ENCODE data around the gene PRR7.

The PRR7 gene

GRCh38 chr5:177452688-177453638 is 6.3 kb downstream of the PRR7 start:
- DNase-seq (ENCODE audit: low read depth): no peak

GRCh38 chr5:177453852-177454396 is 7.3 kb downstream of the PRR7 start:
- DNase-seq (ENCODE audit: low read depth): no peak

GRCh38 chr5:177454397-177455035 is 7.9 kb downstream of the PRR7 start:
- peak; percentile 91 for DNase-seq (ENCODE audit: low read depth)

GRCh38 chr5:177455036-177455660 is 8.5 kb downstream of the PRR7 start:
- peak; percentile 86 for DNase-seq (ENCODE audit: low read depth)

- peak; percentile 98 for DNase-seq (ENCODE audit: low read depth)
Measured at GRCh38 chr5:177455661-177456590, 9.3 kb downstream of the PRR7 start.

GRCh38 chr5:177456591-177456964 is 10.0 kb downstream of the PRR7 start:
- no peak for DNase-seq (ENCODE audit: low read depth)

- DNase-seq (ENCODE audit: low read depth): no peak
Measured at GRCh38 chr5:177456976-177457851, 10.6 kb downstream of the PRR7 start.

GRCh38 chr5:177457852-177458681 is 11.5 kb downstream of the PRR7 start:
- no peak for DNase-seq (ENCODE audit: low read depth)

- no peak for DNase-seq (ENCODE audit: low read depth)
Measured at GRCh38 chr5:177458912-177459350, 12.3 kb downstream of the PRR7 start.

- no peak for DNase-seq (ENCODE audit: low read depth)
Measured at GRCh38 chr5:177459357-177459756, 12.7 kb downstream of the PRR7 start.

GRCh38 chr5:177459819-177460628 is 13.4 kb downstream of the PRR7 start:
- DNase-seq (ENCODE audit: low read depth): no peak

- no peak for DNase-seq (ENCODE audit: low read depth)
Measured at GRCh38 chr5:177462021-177462670, 15.5 kb downstream of the PRR7 start.

GRCh38 chr5:177465044-177465443 is 18.4 kb downstream of the PRR7 start:
- no peak for DNase-seq (ENCODE audit: low read depth)

GRCh38 chr5:177466861-177467260 is 20.2 kb downstream of the PRR7 start:
- no peak for DNase-seq (ENCODE audit: low read depth)

- DNase-seq (ENCODE audit: low read depth): no peak
Measured at GRCh38 chr5:177467436-177467835, 20.8 kb downstream of the PRR7 start.

- no peak for DNase-seq (ENCODE audit: low read depth)
Measured at GRCh38 chr5:177468329-177468684, 21.7 kb downstream of the PRR7 start.

GRCh38 chr5:177468685-177469628 is 22.3 kb downstream of the PRR7 start:
- DNase-seq (ENCODE audit: low read depth): no peak

Measured in stimulated activated CD8-positive, alpha-beta memory T cell treated with anti-CD3 and anti-CD28 coated beads, Interleukin-15, amount 100 ng/mL, for 1 hour (primary cell).